Keratinocyte (primary cell): ENCODE data around the gene FAM110A. TPM values are rescaled to one million over a fixed set of nuclear protein-coding genes. Genes with fewer than 3 reads are reported as not detected.

Source experiments
- DNase-seq: peaks from one replicate; pipeline ENCODE4 v3.0.0-alpha.2; 2011; ENCODE audit warnings: low read depth, missing footprints, low spot score
- FAIRE-seq: peaks from 2 replicates; lab custom pipeline; 2011; peaks lifted over from hg19 to GRCh38; lab: Jason Lieb, UNC
- H2AFZ ChIP-seq: 2 replicates; pipeline ENCODE4 v1.6.0; 2012; ENCODE audit warnings: low read length, control low read depth, inconsistent platforms; ENCODE audit not compliant: control insufficient read depth
- H3K27ac ChIP-seq: 2 replicates; pipeline ENCODE4 v1.5.1; 2011; ENCODE audit warnings: low read length; ENCODE audit not compliant: control insufficient read depth, insufficient read depth
- H3K27me3 ChIP-seq: 3 replicates; pipeline ENCODE4 v1.6.0; 2011; ENCODE audit warnings: low read length; ENCODE audit not compliant: control insufficient read depth, insufficient read depth; ENCODE audit errors: extremely low read depth
- H3K36me3 ChIP-seq, 2 experiments: 2 replicates in 1 of 2; 3 replicates in 1 of 2; pipeline ENCODE4 v1.5.1; 2011; ENCODE audit warnings: low read length in 2 of 2, mild to moderate bottlenecking in 1 of 2; ENCODE audit not compliant: control insufficient read depth in 2 of 2, insufficient read depth in 2 of 2; ENCODE audit errors: extremely low read depth in 1 of 2
- H3K4me1 ChIP-seq: 3 replicates; pipeline ENCODE4 v1.5.1; 2011; ENCODE audit warnings: low read length; ENCODE audit not compliant: control insufficient read depth, insufficient read depth; ENCODE audit errors: extremely low read depth
- H3K4me2 ChIP-seq: 3 replicates; pipeline ENCODE4 v1.6.0; 2011; ENCODE audit warnings: low read depth, low read length; ENCODE audit not compliant: control insufficient read depth, insufficient read depth; ENCODE audit errors: extremely low read depth
- H3K4me3 ChIP-seq, 3 experiments: fragments of 200-600 bp in 1 of 3; sonication (generic) in 1 of 3; 2 replicates in 2 of 3; 3 replicates in 1 of 3; pipeline ENCODE4 v1.5.1; 2011 to 2016; ENCODE audit warnings: low read length in 3 of 3, mild to moderate bottlenecking in 3 of 3, control low read depth in 2 of 3, inconsistent platforms in 1 of 3, low read depth in 1 of 3, mixed read lengths in 1 of 3, mixed run types in 1 of 3, moderate library complexity in 1 of 3; ENCODE audit not compliant: control insufficient read depth in 2 of 3, insufficient read depth in 2 of 3; ENCODE audit errors: extremely low read depth in 1 of 3
- H3K79me2 ChIP-seq: 2 replicates; pipeline ENCODE4 v1.6.0; 2012; ENCODE audit warnings: low read length; ENCODE audit not compliant: control insufficient read depth, insufficient read depth
- H3K9ac ChIP-seq: 3 replicates; pipeline ENCODE4 v1.6.0; 2011; ENCODE audit warnings: low read length; ENCODE audit not compliant: control insufficient read depth, insufficient read depth; ENCODE audit errors: extremely low read depth
- H3K9me1 ChIP-seq: 3 replicates; pipeline ENCODE4 v1.6.0; 2011; ENCODE audit warnings: low read length; ENCODE audit not compliant: control insufficient read depth, insufficient read depth; ENCODE audit errors: extremely low read depth
- H3K9me3 ChIP-seq: 2 replicates; pipeline ENCODE4 v1.5.1; 2012; ENCODE audit warnings: low read depth, low read length; ENCODE audit not compliant: control insufficient read depth
- H4K20me1 ChIP-seq: 3 replicates; pipeline ENCODE4 v1.6.0; 2011; ENCODE audit warnings: low read length; ENCODE audit not compliant: control insufficient read depth, insufficient read depth; ENCODE audit errors: extremely low read depth
- EZH2 ChIP-seq: IDR thresholded peaks from one replicate; pipeline ENCODE4 v1.6.1; 2012; ENCODE audit warnings: inconsistent platforms, mild to moderate bottlenecking, low read length, moderate library complexity
- dilution Hi-C: fragments of 300-500 bp; cut with MboI; formaldehyde crosslinking; loops from one replicate; pipeline ENCODE4 v1.7.0; 2020; ENCODE audit warnings: low sequenced_read_pairs; ENCODE audit not compliant: extremely low pct_ligation_motif_present
- polyA plus RNA-seq, 5 experiments: library from polyadenylated mRNA; depleted of rRNA in 3 of 5; stranded (reverse) in 3 of 5; stranded (forward) in 1 of 5; unstranded in 1 of 5; fragments of >200 nt; gene quantifications; 1 replicate in 1 of 5; 2 replicates in 3 of 5; 3 replicates in 1 of 5; pipeline versions ENCODE4 v1.2.1 to v1.2.3, GENCODE V29; 2011 to 2012; ENCODE audit warnings: missing spikeins in 2 of 5, low read depth in 1 of 5, low replicate concordance in 1 of 5
- TF ChIP-seq, protein P1 (sequence below), 3 experiments: IDR thresholded peaks in 1 of 3; conservative IDR thresholded peaks in 1 of 3; optimal IDR thresholded peaks in 1 of 3; 2 replicates in 2 of 3; 3 replicates in 1 of 3; pipeline versions ENCODE3 to v1.5.1; 2011; ENCODE audit warnings: low read length in 3 of 3, mild to moderate bottlenecking in 3 of 3, moderate library complexity in 2 of 3, control low read depth in 1 of 3, inconsistent platforms in 1 of 3; ENCODE audit not compliant: insufficient read depth in 2 of 3; ENCODE audit errors: extremely low read depth in 1 of 3

Gene FAM110A
- polyA plus RNA-seq, 1 donor (not counting 4 experiments of a cell fraction or from before 2014, with no cell fraction given): 12.3 TPM

DNA sequence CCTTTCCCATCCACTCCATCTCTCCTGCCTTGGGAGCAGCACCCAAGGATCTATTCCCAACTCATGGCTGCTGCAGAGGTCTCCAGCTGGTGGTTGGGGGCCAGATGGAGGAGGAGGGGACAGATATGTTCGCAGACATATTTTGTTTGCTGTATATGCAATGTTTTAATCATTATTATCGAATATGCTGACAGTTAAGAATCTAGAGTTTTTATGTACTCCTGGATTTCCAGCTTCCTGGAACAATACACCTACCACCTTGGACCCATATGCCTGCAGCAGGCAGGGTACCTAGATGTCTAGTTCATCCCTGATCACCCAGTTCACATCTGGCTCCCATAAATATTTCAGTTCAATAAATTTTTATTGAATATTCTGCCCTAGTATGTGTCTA lies 9.0 kb downstream of the FAM110A start:
- Histone ChIP-seq H3K27ac (no peak overlapping the region), H3K9me1 (peaks cover 7% of the 10 kb centered on the region), H3K4me1 (peaks cover 46% of the 10 kb centered on the region), H3K9ac (peak overlapping the region; percentile 75), H3K36me3 (peaks cover 8 to 13% of the 10 kb centered on the region in 2 experiments), H3K79me2 (peaks cover 77% of the 10 kb centered on the region), H4K20me1 (peaks cover 7% of the 10 kb centered on the region), H3K9me3 (no peaks in the 10 kb centered on the region), H3K27me3 (no peaks in the 10 kb centered on the region), H2AFZ (no peak overlapping the region), H3K4me3 (peak overlapping the region; percentile 80 to 90 (median 85)), H3K4me2 (peak overlapping the region; percentile 99)
- peak; percentile 39 for FAIRE-seq
- dilution Hi-C loops: no loop called here
- TF ChIP-seq, protein P1, sequence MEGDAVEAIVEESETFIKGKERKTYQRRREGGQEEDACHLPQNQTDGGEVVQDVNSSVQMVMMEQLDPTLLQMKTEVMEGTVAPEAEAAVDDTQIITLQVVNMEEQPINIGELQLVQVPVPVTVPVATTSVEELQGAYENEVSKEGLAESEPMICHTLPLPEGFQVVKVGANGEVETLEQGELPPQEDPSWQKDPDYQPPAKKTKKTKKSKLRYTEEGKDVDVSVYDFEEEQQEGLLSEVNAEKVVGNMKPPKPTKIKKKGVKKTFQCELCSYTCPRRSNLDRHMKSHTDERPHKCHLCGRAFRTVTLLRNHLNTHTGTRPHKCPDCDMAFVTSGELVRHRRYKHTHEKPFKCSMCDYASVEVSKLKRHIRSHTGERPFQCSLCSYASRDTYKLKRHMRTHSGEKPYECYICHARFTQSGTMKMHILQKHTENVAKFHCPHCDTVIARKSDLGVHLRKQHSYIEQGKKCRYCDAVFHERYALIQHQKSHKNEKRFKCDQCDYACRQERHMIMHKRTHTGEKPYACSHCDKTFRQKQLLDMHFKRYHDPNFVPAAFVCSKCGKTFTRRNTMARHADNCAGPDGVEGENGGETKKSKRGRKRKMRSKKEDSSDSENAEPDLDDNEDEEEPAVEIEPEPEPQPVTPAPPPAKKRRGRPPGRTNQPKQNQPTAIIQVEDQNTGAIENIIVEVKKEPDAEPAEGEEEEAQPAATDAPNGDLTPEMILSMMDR (optimal IDR thresholded peaks at IDR 0.05 in 1 of 3, IDR thresholded peaks at IDR 0.05 in 1 of 3, conservative IDR thresholded peaks at IDR 0.05 in 1 of 3; ENCODE audit: extremely low read depth in 1 of 3, insufficient read depth in 2 of 3, low read length in 3 of 3): no peak
- no peak for TF ChIP-seq EZH2
- no peak for DNase-seq

DNA sequence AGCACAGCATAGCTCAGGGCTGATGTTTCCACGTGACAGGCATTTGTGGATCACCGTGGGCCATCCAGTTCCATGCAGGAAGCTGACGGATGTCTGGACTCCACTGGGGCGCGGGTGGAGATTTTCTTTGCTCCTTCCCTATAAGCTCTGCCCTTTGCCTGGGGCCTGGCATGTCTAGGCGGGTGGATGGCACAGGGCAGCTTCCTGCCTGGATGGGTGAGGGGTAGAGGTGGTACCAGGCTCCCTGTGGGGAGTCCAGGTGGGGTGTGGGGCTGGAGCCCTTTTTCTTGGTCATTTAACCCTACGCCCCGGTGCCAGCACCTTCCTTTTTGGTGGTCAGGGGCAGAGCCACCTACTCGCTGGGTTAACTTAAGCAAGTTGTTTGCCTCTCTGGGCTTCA lies 10.4 kb downstream of the FAM110A start:
- dilution Hi-C loops: no loop called here
- TF ChIP-seq, protein P1 (optimal IDR thresholded peaks at IDR 0.05 in 1 of 3, IDR thresholded peaks at IDR 0.05 in 1 of 3, conservative IDR thresholded peaks at IDR 0.05 in 1 of 3; ENCODE audit: extremely low read depth in 1 of 3, insufficient read depth in 2 of 3, low read length in 3 of 3): no peak
- no peak for TF ChIP-seq EZH2
- FAIRE-seq (peak; percentile 92), DNase-seq (no peak)
- Histone ChIP-seq H2AFZ (peak overlapping the region; percentile 22), H3K27ac (peak overlapping the region; percentile 63), H3K9me1 (peaks cover 5% of the 10 kb centered on the region), H3K4me1 (peaks cover 44% of the 10 kb centered on the region), H3K27me3 (no peaks in the 10 kb centered on the region), H3K9ac (peak overlapping the region; percentile 50), H4K20me1 (peaks cover 7% of the 10 kb centered on the region), H3K4me2 (peak overlapping the region; percentile 99), H3K79me2 (peaks cover 67% of the 10 kb centered on the region), H3K9me3 (no peaks in the 10 kb centered on the region), H3K4me3 (peak overlapping the region; percentile 0 to 61 (median 49)), H3K36me3 (peaks cover 12 to 15% of the 10 kb centered on the region in 2 experiments)
